ENCODE measurements around the gene GGPS1. TPM values are rescaled to one million over a fixed set of nuclear protein-coding genes. Genes with fewer than 3 reads are reported as not detected.
A peak's percentile ranks its signal among the peaks of the same experiment; 100 is the strongest.
"Not testable (repeated sequence)": the region's sequence is repeated elsewhere in the genome, so short reads cannot be mapped to it uniquely, and the experiment has no call there.

GGPS1 gene
- total and polyA plus RNA-seq, 2 donors (not counting 1 experiment from before 2014, with no cell fraction given): 13.4 to 46.8 TPM

GRCh38 chr1:235307158-235308124 lies 20.9 kb upstream of the GGPS1 start:
- Mint-ChIP-seq H3K27ac (no peak overlapping the region), H3K27me3 (no peaks in the 10 kb centered on the region), H3K4me3 (no peak overlapping the region), H3K9me3 (ENCODE audit: insufficient read depth) (no peaks in the 10 kb centered on the region), H3K4me1 (peaks cover 53% of the 10 kb centered on the region)
- Histone ChIP-seq H3K4me3 (ENCODE audit: control extremely low read depth in 1 of 5, extremely low read depth in 1 of 5, insufficient read depth in 1 of 5, low read depth in 2 of 5, low read length in 4 of 5) (no peak overlapping the region), H2AFZ (ENCODE audit: insufficient read depth, low read depth, low read length, poor library complexity, severe bottlenecking) (no peak overlapping the region), H3K79me2 (ENCODE audit: control insufficient read depth, insufficient read depth, low read length) (peaks cover 88% of the 10 kb centered on the region), H4K20me1 (ENCODE audit: control insufficient read depth, insufficient read depth, low read length, poor library complexity, severe bottlenecking) (peaks cover 88% of the 10 kb centered on the region), H3K36me3 (replicated peaks in 1 of 2; ENCODE audit: control extremely low read depth in 1 of 2, control insufficient read depth in 1 of 2, extremely low read depth in 1 of 2, insufficient read depth in 2 of 2, low read length in 1 of 2) (peaks cover 0 to 7% of the 10 kb centered on the region in 2 experiments), H3K27ac (ENCODE audit: low read length in 2 of 2) (peak overlapping the region in 1 of 2 donors; percentile 19), H3K9me3 (ENCODE audit: control extremely low read depth in 1 of 3, control insufficient read depth in 2 of 3, insufficient read depth in 1 of 3, low read length in 2 of 3) (no peaks in the 10 kb centered on the region), H3K4me1 (ENCODE audit: control insufficient read depth in 2 of 2, insufficient read depth in 2 of 2, low read length in 2 of 2) (peaks cover 21 to 27% of the 10 kb centered on the region in 2 donors), H3K27me3 (replicated peaks in 1 of 4; ENCODE audit: control extremely low read depth in 1 of 4, control insufficient read depth in 3 of 4, insufficient read depth in 4 of 4, low read length in 3 of 4) (no peaks in the 10 kb centered on the region), H3K9ac (ENCODE audit: low read length) (no peak overlapping the region), H3K4me2 (replicated peaks; ENCODE audit: low read depth, low read length, poor library complexity, severe bottlenecking) (no peak overlapping the region)
- intact Hi-C loops (cut with micrococcal nuclease): no loop called here
- ChIA-PET POLR2A (interaction anchor here (0.6 kb wide), 1 partner anchor 28 kb away, joined by 5 read pairs; no protein-coding TSS in a partner anchor), CTCF (interaction anchor here (0.7 kb wide), 1 partner anchor 105 kb away, joined by 3 read pairs; no protein-coding TSS in a partner anchor)
- DNase-seq: no peak
- TF ChIP-seq EZH2 (IDR thresholded peaks at IDR 0.05; ENCODE audit: borderline replicate concordance, insufficient read depth, low read depth, low read length, poor library complexity, severe bottlenecking) (no peak), CTCF (IDR thresholded peaks at IDR 0.05) (no peak)
- ATAC-seq (ENCODE audit: low read depth): no peak
- WGBS (ENCODE audit: insufficient coverage): 88% methylated on average over 5 of the region's 7 CpGs

- intact Hi-C loops (cut with micrococcal nuclease); H3K9me3 Mint-ChIP-seq (ENCODE audit: insufficient read depth); H3K27me3 ChIP-seq (replicated peaks in 1 of 4; ENCODE audit: control extremely low read depth in 1 of 4, control insufficient read depth in 3 of 4, insufficient read depth in 4 of 4, low read length in 3 of 4); H3K27ac Mint-ChIP-seq; H3K4me2 ChIP-seq (replicated peaks; ENCODE audit: low read depth, low read length, poor library complexity, severe bottlenecking); CTCF ChIA-PET; H3K9ac ChIP-seq (ENCODE audit: low read length); DNase-seq; H3K4me3 ChIP-seq (ENCODE audit: control extremely low read depth in 1 of 5, extremely low read depth in 1 of 5, insufficient read depth in 1 of 5, low read depth in 2 of 5, low read length in 4 of 5); H3K9me3 ChIP-seq (ENCODE audit: control extremely low read depth in 1 of 3, control insufficient read depth in 2 of 3, insufficient read depth in 1 of 3, low read length in 2 of 3); H2AFZ ChIP-seq (ENCODE audit: insufficient read depth, low read depth, low read length, poor library complexity, severe bottlenecking); H3K4me3 Mint-ChIP-seq; ATAC-seq (ENCODE audit: low read depth); POLR2A ChIA-PET; H3K27ac ChIP-seq (ENCODE audit: low read length in 2 of 2); H3K27me3 Mint-ChIP-seq; H3K36me3 ChIP-seq (replicated peaks in 1 of 2; ENCODE audit: control extremely low read depth in 1 of 2, control insufficient read depth in 1 of 2, extremely low read depth in 1 of 2, insufficient read depth in 2 of 2, low read length in 1 of 2): not testable (repeated sequence)
- Histone ChIP-seq H3K79me2 (ENCODE audit: control insufficient read depth, insufficient read depth, low read length) (peaks cover 88% of the 10 kb centered on the region), H4K20me1 (ENCODE audit: control insufficient read depth, insufficient read depth, low read length, poor library complexity, severe bottlenecking) (peaks cover 88% of the 10 kb centered on the region), H3K4me1 (ENCODE audit: control insufficient read depth in 2 of 2, insufficient read depth in 2 of 2, low read length in 2 of 2) (peaks cover 27 to 33% of the 10 kb centered on the region in 2 donors)
- WGBS (ENCODE audit: insufficient coverage): no CpG with 5 or more reads among the region's 32 CpGs
- peaks cover 58% of the 10 kb centered on the region for H3K4me1 Mint-ChIP-seq
These were observed 19.2 kb upstream of the GGPS1 start for GRCh38 chr1:235309206-235309605.

Measured in B cell (primary cell).